ENCODE data around the gene C5. TPM values are rescaled to one million over a fixed set of nuclear protein-coding genes. Genes with fewer than 3 reads are reported as not detected.

C5 gene
- total and polyA plus RNA-seq, 2 experiments from 2014 or later = 0.31 TPM; not detected in 1

GRCh38 chr9:121023064-121023463 is 27.0 kb downstream of the C5 start:
- Mint-ChIP-seq H3K9me3 (no peaks in the 10 kb centered on the region), H3K36me3 (ENCODE audit: low read depth) (no peaks in the 10 kb centered on the region), H3K27ac (no peak overlapping the region), H3K4me3 (no peak overlapping the region), H3K27me3 (ENCODE audit: insufficient read depth, low read depth, poor library complexity) (no peaks in the 10 kb centered on the region), H3K4me1 (no peaks in the 10 kb centered on the region)
- Histone ChIP-seq H3K4me2 (no peak overlapping the region), H2AFZ (no peak overlapping the region), H3K27me3 (ENCODE audit: insufficient read depth) (no peaks in the 10 kb centered on the region), H4K20me1 (replicated peaks; ENCODE audit: insufficient read depth) (no peaks in the 10 kb centered on the region), H3K27ac (ENCODE audit: low read depth) (no peak overlapping the region), H3F3A (replicated peaks; ENCODE audit: low read depth) (no peaks in the 10 kb centered on the region), H3K79me2 (replicated peaks; ENCODE audit: insufficient read depth) (no peaks in the 10 kb centered on the region), H3K9me2 (ENCODE audit: insufficient read depth) (no peaks in the 10 kb centered on the region), H3K4me3 (no peak overlapping the region), H3K36me3 (ENCODE audit: insufficient read depth) (no peaks in the 10 kb centered on the region), H3K4me1 (ENCODE audit: insufficient read depth) (no peaks in the 10 kb centered on the region)
- TF ChIP-seq ZNF462 (CRISPR knock-in tag; IDR thresholded peaks at IDR 0.05) (no peak), CTCF (conservative IDR thresholded peaks at IDR 0.05; ENCODE audit: low read depth in 2 of 2) (peak in 1 of 2 experiments; percentile 42; a peak in 3 of 4 replicates)
- ATAC-seq = no peak
- DNase-seq (ENCODE audit: low spot score) = no peak

- Histone ChIP-seq H3K9me2 (ENCODE audit: insufficient read depth) (no peaks in the 10 kb centered on the region), H4K20me1 (replicated peaks; ENCODE audit: insufficient read depth) (no peaks in the 10 kb centered on the region)
- peaks cover 4% of the 10 kb centered on the region; the same call in 2 of the 3 replicates for H3K4me1 Mint-ChIP-seq
- TF ChIP-seq ZNF462 (CRISPR knock-in tag; IDR thresholded peaks at IDR 0.05) (no peak), POLR2AphosphoS5 (IDR thresholded peaks at IDR 0.05; ENCODE audit: low read depth) (no peak), JUNB (IDR thresholded peaks at IDR 0.05; ENCODE audit: unreplicated experiment) (no peak)
These were observed 28.8 kb downstream of the C5 start for GRCh38 chr9:121021301-121021700.

More at GRCh38 chr9:121021301-121021700, 28.8 kb downstream of the C5 start:
- no peak overlapping the region for H3K27ac Mint-ChIP-seq
- H3K36me3 ChIP-seq (ENCODE audit: insufficient read depth) = no peaks in the 10 kb centered on the region
- H3K4me2 ChIP-seq = no peak overlapping the region
- no peak overlapping the region for H2AFZ ChIP-seq
- H3F3A ChIP-seq (replicated peaks; ENCODE audit: low read depth) = no peaks in the 10 kb centered on the region
- no peak for DNase-seq (ENCODE audit: low spot score)
- H3K27me3 Mint-ChIP-seq (ENCODE audit: insufficient read depth, low read depth, poor library complexity) = no peaks in the 10 kb centered on the region
- no peaks in the 10 kb centered on the region for H3K36me3 Mint-ChIP-seq (ENCODE audit: low read depth)
- no peak for ATAC-seq
- H3K27me3 ChIP-seq (ENCODE audit: insufficient read depth) = no peaks in the 10 kb centered on the region
- no peak overlapping the region for H3K4me3 Mint-ChIP-seq
- H3K79me2 ChIP-seq (replicated peaks; ENCODE audit: insufficient read depth) = no peaks in the 10 kb centered on the region
- H3K4me1 ChIP-seq (ENCODE audit: insufficient read depth) = peaks cover 8% of the 10 kb centered on the region; the same call in 1 of the 2 replicates
- no peaks in the 10 kb centered on the region for H3K9me3 Mint-ChIP-seq
- H3K4me3 ChIP-seq = no peak overlapping the region
- H3K27ac ChIP-seq (ENCODE audit: low read depth) = no peak overlapping the region

All from GM23338 (cell line).